HuH-7.5 (cell line): ENCODE measurements around the gene SLCO6A1.
"Not testable (repeated sequence)": the region's sequence is repeated elsewhere in the genome, so short reads cannot be mapped to it uniquely, and the experiment has no call there.

Source experiments
- DNase-seq: peaks from one replicate; pipeline ENCODE4 v3.0.0; 2011; ENCODE audit warnings: low spot score

Gene SLCO6A1, protein sequence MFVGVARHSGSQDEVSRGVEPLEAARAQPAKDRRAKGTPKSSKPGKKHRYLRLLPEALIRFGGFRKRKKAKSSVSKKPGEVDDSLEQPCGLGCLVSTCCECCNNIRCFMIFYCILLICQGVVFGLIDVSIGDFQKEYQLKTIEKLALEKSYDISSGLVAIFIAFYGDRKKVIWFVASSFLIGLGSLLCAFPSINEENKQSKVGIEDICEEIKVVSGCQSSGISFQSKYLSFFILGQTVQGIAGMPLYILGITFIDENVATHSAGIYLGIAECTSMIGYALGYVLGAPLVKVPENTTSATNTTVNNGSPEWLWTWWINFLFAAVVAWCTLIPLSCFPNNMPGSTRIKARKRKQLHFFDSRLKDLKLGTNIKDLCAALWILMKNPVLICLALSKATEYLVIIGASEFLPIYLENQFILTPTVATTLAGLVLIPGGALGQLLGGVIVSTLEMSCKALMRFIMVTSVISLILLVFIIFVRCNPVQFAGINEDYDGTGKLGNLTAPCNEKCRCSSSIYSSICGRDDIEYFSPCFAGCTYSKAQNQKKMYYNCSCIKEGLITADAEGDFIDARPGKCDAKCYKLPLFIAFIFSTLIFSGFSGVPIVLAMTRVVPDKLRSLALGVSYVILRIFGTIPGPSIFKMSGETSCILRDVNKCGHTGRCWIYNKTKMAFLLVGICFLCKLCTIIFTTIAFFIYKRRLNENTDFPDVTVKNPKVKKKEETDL

DNA sequence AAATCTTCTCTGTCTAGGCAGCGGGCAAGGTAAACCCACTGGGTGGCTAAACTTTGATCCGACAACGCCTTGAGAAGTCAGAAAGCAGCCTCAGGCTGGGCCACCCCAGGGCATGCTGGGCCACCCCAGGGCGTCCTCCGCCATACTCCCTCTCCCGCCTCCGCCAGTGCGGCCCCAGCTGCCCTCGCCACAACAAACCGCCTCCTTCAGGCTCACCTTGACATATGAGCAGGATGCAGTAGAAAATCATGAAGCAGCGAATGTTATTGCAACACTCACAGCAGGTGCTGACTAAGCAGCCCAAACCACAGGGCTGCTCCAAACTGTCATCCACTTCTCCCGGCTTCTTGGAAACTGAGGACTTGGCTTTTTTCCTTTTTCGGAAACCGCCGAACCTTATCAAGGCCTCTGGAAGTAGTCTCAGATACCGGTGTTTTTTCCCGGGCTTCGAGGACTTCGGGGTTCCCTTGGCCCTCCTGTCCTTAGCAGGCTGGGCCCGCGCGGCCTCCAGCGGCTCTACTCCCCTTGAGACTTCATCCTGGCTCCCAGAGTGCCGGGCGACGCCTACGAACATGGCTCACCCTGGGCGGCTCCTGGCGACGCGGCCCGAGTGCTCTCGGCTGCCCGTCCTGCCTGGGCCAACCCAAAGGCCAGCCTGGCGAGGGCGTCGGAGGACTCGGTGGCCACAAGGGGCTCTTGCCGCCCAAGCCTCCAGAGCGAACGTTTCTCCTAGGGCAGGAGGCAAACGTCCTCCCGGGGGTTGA, at the start of gene SLCO6A1:
Gene SLCO6A1 (minus strand): TSS at position 731 of the 764 bp plus-strand sequence. CDS start 157 bp downstream, at position 574.
- DNase-seq: no peak

DNA sequence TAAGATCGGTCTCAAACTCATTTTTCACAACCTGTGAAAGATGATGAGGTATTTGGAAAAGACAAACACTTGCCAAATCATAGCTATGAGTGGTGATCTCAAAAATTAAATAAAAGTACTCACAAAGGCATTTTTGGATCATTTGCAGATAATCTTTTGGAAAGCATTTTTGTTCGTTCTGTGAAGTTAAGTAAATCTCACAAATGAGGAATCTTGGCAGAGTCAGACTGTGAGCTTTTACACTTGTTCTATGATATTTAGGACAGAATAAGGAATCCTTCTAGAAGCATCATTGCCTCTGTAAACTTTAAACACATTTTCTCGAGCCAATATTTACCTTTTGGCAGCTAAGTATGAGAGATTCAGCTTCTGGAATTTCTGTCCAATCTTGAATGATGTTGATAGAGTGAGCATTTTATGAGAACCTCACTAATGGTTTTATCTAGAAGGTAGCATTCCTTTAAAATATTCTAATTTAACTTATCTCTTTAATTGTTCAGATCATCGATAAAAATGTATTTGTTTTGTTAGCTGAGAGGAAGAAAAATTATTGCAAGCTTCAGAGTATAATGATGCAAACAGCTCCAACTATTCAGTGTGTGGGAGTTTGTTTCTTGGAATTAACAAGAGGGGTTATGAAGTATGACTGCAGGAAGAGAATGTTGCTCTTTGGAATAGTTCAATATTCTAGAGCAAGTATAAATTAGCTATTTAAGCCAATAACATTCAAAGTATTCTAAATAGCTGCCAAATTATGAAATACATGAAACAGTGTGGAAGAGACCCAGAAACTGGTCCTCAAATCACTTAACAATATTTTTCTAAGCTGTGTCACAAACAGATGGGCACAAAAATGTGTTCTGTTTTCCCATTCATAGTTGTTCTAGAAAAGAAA, 48.6 kb upstream of the SLCO6A1 start:
- no peak for DNase-seq

DNA sequence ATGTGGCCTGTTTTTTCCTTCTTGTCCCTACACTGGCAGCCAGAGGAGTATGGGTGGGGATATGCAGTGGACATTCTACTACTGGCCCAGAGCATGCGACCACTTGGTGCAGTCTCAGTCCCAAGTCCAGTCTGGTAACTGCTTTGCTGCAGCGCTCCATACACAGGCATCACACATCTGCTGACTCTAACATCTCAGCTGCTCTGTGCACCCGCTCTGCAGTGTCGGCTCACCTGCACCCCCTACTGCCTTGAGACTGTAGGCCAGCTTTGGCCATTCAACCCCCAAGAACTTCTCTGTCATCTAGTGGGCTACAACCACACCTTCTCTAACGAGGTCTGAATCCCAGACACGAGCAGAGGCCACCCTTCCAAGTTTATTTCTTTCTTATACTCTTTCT, 46.4 kb upstream of the SLCO6A1 start:
- DNase-seq: peak; percentile 11

DNA sequence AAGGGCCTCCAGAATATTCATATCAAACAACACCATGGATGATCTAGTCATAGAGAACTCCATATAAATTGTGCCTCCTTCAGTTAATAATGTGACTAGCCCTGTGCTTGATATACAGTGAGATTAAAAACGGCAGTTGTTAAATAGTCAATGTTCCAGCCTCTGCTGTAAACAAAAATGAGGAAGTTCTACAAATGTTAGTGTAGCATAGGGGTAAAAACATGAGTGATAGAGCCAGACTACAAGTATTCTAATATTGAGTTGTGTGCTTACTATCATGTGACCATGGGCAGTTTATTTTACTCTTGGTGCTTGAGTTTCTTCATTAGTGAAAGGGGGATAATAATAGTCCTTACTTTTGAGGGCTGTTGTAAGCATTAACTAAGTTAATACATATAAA, 43.3 kb upstream of the SLCO6A1 start:
- no peak for DNase-seq

DNA sequence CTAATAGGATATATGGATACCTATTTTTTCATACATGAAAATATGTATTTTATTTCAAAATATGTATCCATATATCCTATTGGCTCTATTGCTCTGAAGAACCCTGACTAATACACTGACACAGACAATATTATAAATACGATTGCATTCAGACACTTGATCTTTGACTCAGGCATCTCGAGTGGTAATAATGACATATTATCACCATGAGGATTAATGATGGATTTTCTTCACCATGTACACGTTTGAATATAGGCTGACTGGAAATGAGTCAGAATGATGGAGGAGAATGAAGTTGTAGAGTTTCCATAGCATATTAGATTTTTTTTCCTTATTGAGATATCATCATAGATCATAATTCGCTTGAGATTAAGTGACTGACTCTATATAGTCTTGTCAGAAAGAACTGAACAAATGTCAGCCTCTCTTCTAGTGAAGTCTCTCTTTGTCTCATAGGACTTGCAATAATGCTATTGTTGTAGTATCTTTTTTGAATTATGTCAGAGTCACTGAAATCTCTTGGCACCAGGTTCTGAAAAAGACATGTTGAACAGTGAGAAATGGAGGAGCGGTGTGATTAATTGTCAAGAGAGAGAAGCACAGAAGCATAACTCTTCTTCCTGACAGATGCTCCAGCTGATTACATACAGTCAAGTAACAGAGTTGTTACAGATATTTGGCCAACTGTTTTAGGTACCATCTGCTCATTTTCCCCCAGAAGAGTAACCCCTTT, 41.4 kb upstream of the SLCO6A1 start:
- DNase-seq: no peak

DNA sequence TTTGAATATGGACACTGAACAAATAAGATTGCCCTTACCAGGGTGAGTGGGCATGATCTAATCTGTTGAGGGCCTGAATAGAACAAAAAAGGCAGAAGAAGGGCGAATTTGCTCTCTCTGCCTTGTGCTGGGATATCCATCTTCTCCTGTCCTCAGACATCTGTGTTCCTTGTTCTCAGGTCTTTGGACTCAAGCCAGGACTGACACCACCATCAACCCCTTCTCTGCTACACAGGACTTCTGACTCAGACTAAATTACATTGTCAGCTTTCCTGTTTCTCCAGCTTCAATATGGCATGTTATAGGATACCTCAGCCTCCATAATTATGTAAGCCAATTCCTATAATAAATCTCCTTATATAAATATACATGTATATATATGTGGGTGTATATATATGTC, 40.8 kb upstream of the SLCO6A1 start:
- DNase-seq: no peak

DNA sequence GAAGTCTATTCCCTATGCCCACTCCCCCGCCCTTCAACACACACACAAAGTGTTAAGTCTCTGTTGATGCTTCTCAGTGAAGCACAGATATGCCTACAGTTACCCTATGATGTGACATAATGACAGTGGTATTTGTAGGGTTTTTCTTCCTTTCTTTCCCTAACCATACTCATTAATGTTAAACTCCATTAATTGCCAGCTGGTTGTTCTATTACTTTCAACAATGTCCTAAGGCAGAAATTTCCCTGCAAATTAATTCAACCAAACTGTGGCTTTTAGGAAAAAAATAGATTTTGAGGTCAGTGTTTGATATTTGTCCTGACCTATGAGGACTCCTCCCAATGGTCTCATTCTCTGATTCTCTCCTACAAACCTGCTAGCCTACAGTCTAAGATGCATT, 38.2 kb upstream of the SLCO6A1 start:
- no peak for DNase-seq

DNA sequence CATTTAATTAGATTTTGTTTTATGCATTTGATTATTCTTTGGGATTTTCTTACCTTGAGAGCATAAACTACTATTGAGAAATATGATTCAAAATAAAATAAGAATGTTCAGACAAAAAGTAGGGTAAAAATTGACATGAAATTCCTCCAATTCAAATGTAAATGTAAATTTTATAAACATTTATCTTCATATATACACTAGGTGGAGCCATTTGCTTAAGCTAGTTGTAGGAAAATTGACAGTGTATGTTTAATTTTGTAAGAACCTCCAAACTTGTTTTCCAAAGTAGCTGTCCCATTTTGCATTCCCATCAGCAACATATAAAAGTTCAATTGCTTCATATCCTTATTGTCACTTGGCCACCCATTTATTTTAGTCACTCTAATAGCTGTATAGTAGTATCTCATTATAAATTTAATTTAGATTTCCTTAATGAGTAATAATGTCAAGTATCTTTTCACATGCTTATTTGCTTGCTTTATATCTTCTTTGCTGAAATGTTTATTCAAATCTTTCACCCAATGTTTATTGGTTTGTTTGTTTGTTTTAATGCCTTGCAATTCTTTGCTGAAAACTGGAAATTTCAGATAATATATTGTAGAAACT, 37.6 kb upstream of the SLCO6A1 start:
- DNase-seq: no peak

DNA sequence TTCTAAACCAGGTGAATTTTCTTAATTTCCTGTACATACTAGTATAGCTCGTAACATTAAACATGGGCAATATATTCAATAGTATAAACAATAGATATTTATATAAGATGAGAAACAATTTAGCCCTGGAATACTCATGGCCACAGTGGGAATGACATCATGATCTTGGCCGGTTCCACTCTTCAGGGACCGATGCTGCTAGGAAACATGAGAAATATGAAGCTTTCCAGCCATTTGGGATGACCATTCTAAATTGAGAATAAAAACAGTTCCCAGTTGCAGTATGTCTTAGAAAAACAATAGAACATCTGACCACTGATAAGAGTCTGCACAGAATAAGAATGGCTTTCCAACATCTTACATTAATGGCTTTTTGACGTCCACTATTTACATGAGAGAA, 33.3 kb upstream of the SLCO6A1 start:
- DNase-seq: no peak

DNA sequence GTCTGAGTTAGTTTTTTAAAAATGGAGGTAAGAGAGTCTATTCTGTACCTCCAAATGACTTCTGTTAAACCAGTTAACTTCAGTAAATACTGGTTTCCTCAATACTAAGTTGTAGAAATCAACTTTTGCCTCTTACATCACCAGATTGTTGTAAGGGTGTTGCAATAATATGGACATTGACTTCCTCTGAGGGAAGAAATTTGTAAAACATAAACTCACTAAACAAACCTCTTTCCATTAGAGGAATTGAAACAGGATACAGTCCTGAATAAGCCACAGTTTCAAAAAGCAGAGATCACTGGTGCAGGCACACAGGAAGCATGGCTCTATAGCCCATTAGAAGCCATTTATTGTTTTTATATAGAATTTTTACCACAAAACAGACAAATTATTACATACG, 32.7 kb upstream of the SLCO6A1 start:
- DNase-seq: peak; percentile 10

DNA sequence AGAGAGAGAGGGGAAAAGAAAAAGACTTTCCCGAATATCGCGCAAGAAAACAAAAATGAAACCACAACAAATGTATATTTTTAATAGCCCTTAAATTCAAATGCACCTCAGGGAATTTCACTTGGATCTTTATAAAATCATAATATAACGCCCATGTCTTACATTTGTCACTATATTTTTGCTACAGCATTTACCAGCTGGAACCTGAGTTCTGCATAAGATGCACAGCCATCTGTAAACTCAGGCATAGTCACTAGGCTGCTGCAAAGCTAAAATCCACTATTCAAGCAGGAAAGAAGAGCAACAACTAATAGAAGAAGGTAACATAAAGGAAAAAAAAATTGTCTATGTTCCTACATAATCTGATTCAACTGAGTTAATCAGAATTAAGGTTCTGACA, 30.6 kb upstream of the SLCO6A1 start:
- DNase-seq: no peak

DNA sequence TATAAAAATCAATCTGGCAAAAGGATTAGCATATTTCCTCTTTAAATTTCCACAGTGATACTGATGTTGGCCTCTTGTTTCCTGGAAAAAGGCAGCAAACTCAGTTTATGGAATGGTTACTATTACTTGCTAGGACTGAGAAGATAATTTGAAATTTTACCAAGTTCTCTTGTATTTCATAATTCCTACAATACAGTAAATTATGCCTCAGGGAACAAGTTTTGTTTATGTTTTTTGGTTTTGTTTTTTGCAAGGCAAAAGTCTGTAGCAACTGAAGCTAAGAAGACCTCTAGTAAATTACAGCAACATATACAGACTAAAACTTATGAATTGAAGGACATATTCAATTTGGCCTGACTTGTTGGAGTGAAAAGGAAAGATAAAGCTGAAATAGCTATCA, 30.2 kb upstream of the SLCO6A1 start:
- DNase-seq: no peak

DNA sequence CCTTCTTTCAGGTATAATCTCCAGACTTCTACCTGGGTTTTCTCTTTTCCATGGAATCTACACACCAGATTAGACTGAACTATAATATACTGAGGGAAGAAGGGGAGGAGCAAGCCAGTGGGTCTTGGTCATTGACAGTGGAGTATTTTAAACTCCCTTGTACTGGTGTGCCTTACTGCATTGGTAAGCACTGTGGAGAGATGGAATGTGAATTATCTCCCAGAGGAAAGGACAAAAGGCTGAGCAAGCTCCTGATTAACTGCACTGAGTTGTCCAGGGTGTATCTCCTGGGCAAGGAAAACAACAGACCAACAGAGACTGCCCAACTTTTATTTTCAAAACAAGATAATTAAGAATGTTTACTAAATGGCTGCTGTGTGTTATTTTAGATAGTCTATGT, 29.8 kb upstream of the SLCO6A1 start:
- no peak for DNase-seq

DNA sequence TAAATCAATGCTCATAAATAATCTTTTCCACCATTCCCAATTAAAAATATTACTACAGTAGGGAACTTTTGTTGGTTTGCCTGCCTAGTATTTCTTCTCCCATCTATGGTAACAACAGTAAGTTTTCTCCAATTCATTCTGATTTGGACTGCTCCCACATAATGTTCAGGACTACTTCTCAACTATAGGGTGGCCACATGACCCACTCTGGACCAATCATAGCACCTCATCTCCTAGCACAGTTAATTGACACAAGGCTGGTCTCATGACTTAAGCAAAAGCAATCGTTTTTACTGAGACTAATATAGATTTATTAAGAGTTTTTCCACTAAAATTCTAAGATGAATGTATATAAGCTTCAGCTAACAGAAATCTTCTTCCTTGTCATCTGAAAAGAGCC, 28.7 kb upstream of the SLCO6A1 start:
- no peak for DNase-seq

DNA sequence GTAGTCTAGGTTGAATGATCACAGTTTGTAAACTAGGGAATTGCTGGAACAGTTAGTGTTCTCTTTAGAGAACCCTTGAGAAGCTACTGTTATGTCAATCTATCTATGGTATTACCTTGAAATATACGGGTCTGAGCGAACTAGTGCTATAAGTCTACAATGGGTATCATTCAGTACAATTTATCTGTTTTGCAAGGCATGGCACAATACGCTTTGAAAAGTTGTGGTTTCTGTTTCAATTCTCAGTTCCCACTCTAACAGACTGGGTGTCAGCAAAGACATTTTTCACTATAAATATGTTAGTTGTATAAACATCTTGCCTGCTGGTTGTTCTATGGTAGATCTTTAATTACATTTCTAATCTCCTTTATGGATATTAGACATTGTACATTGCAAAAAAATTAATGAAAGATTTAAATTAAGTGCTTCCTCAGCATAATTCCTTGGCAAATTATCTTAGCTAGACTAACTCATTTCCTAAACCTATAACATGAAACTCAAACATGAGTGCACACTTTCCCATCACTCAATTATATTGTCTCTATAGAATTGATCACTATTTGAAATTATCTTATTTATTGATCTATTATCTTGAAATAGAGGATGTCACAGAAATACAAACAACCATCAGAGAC, 24.9 kb upstream of the SLCO6A1 start:
- no peak for DNase-seq

DNA sequence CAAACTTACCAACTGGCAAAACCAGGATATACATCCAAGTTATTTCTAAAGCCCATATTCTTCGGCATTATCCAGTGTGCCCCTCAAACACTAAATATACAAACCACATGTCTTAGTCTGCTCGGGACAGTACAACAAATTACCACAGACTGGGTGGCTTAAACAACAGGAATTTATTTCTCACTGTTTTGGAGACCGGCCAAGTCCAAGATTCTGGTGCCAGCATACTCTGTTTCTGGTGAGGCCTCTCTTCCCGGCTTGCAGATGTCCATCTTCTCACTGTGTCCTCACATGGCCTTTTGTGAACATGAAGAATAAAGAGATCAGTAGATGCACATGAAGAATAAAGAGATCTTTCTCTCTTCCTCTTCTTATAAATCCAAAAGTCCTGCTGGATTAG, 12.9 kb upstream of the SLCO6A1 start:
- DNase-seq: no peak

DNA sequence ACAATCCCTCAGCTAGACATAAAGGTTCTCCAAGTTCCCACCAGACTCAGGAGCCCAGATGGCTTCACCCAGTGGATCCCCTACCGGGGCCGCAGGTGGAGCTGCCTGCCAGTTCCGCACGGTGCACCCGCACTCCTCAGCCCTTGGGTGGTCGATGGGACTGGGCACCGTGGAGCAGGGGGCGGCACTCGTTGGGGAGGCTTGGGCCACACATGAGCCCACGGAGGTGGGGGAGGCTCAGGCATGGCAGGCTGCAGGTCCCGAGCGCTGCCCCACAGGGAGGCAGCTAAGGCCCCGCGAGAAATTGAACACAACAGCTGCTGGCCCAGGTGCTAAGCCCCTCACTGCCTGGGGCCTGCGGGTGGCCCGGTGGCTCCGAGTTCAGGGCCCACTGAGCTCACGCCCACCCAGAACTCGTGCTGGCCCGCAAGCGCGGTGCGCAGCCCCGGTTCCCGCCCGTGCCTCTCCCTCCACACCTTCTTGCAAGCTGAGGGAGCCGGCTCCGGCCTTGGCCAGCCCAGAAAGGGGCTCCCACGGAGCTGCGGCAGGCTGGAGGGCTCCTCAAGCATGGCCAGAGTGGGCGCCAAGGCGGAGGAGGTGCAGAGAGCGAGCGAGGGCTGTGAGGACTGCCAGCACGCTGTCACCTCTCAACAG, 7.4 kb downstream of the SLCO6A1 start:
- DNase-seq: not testable (repeated sequence)

DNA sequence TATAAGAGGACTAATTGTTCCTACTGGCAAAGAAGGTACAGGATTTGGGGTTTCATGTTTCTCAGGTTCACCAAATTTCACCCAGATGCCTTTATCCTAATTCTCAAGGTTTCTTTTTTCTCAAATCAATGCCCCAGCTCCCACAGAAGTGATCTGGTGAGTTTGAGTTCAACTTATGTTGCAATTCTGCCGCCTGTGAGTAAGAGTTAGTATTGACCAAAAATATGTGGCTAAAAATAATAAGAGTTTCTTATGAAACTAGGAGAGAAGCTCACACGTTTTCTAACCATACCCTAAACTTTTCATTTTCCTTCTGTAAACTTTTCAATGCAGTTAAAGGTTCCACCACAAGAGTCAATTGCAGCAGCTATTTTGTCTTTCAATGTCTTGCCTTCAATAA, 15.1 kb downstream of the SLCO6A1 start:
- no peak for DNase-seq

DNA sequence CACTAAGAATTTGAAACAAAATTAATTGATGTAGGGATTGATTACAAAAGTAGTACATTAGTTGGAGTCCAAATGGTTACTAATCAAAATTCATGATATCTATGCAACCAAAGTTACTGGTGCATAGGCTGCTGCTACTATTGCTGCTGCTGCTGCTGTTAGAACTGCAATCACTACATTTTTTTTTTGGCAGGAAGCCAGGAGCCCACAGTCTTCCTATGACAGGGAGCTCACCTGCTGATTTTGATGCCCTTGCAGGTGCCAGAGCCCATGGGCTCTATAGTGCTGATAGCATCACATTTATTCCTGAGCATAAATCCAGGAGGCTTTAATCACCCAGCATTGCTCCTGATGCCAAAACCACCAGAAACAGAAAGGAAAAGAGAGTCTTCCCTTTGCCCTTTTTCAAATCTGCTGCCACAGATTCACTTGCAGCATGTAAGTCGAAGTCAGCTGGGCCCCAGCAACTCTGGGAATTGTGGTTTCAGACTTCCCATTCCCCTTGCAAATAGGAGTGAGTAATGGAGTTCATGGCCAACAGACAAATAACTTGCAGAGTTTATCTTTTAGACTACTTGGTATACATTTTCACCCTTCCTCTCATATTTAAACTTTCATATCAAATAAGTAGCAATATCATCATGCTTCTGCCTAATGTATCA, 17.6 kb downstream of the SLCO6A1 start:
- no peak for DNase-seq
